Dedifferentiated amniotic fluid mesenchymal stem cell (primary cell): ENCODE data around the gene ANK3.

Experiments
- DNase-seq: peaks from one replicate; pipeline ENCODE4 v3.0.0-alpha.2; 2016; ENCODE audit errors: extremely low spot score

The ANK3 gene

DNA sequence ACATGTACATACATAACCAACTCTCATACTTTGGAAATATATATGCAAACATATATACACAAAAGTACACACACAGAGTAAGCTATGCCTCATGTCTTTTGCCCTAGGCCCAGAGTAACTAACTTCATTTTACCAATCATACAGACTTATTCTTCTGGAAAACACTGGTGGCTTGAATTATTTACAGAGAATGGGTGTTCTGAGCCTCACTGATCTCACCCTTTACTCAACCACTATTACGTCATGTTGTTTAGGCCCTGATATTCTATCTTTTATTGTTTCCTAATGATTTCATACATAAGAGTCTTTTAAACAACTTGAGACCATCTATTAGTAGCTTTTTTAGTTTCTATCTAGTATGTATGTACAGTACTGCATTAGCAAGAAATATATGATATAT is 43.0 kb downstream of the ANK3 start:
- DNase-seq: no peak

DNA sequence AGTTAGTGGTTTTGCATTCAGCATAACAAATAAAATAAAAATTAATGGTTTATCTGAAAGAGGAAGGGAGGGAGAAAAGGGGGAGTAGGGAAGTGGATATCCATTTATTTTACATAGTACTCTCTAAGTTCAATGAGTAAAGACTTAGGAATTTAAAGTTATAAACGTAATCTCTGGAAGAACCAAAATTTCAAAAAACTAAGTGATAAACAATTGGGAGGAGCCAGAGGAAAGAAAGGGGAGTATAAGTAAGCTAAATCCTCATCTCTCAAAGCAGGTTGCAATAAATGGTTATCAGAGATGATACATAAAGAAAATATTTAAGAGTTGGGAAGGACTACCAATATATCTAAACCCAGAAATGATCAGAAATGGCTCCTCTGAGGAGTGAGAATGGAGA is 46.4 kb downstream of the ANK3 start:
- no peak for DNase-seq

DNA sequence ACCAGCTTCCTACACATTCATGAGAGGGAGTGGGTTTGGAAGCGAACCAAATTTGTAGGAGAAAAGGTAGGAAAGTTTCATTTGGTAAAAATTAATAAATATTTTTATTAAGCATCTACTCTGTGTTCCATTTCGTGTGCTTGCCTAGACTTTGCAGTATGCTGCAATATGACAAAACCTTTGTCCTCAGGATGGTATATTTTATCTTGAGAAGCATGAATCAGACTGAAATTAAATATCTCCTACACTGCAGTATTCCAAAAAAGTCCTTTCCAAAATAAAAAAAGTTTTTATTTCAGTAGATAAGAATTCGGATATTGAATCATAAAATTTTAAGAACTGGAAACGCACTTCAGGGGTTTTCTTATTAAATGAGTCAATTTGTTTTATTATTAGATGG is 47.7 kb downstream of the ANK3 start:
- DNase-seq: no peak

DNA sequence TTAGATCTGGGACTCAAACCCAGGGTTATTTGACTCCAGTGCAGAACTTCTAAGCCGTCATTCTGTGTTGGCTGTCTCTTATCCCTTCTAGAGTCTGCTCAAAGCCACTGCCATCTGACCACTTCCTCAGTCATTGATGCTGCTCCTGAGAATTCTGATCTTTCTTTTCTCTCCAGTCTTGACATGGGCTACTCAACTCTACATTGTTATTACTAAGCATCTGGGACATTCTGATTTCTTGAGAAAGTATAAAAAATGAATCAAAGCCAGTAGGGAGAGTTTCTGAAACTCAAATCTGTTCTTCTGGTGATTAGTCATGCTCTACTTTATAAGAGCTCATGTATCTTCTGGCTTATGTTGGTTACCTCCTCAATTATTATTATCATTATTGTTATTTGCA is 48.7 kb downstream of the ANK3 start:
- no peak for DNase-seq

DNA sequence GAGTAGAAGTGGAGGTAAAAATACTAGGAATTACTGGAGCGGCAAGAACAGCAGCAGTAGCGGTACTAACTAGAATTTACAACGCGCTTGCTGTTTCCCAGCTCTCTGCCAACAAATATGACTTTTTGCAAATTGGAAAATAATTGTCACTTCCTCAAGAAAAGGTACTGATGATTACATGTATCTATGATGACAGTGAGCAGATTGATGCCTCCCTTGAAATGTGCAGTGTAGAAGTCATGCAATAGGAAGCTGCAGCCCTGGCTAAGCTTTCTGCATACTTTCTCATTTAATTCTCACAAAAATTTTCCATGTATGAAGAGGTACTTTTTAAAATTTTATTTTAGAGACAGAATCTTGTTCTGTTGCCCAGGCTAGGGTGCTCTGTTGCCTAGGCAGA is 49.9 kb downstream of the ANK3 start:
- DNase-seq: no peak

DNA sequence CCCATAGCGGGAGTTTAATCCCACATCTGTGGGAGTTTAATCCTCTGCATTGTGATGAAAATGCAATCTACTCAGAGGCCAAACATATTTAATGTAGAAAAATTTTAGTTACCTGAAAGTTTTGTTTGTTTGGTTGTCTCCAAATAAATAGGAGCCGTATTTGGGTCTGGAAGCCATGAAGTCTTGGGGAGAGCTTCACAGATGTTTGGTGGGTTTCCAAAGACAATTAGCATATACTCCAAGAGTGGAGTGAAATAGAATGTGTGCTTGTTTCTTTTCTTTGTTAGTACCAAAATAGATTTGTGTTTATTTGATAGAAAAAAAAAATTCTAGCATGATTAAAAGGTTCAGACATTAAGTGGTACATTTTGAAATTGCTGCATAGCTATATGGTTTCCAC is 50.9 kb downstream of the ANK3 start:
- DNase-seq: no peak

DNA sequence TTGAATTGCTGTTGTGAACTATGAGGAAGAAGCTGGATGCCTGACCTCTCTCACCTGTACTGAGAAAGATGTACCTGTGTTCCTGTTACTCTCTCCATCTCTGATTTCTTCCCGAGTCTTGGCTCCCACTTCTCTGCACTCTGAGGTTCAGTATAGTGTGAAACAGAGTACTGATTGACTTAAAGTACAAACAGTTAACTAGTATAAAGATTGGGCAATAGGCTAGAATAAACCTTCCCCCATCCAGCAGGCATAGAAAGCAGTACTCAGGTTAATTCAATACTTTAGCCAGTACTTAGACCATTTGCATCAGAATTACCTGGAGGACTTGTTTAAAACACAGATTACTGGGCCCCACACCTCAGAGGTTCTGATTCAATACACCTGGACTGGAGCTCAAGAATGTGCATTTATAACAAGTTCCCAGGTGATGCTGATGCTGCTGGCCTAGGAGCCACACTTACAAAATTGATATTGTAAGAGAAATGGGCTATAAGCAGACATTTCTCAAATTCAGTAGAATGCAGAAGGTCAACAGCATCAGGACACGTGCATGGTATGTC is 51.6 kb downstream of the ANK3 start:
- DNase-seq: no peak

DNA sequence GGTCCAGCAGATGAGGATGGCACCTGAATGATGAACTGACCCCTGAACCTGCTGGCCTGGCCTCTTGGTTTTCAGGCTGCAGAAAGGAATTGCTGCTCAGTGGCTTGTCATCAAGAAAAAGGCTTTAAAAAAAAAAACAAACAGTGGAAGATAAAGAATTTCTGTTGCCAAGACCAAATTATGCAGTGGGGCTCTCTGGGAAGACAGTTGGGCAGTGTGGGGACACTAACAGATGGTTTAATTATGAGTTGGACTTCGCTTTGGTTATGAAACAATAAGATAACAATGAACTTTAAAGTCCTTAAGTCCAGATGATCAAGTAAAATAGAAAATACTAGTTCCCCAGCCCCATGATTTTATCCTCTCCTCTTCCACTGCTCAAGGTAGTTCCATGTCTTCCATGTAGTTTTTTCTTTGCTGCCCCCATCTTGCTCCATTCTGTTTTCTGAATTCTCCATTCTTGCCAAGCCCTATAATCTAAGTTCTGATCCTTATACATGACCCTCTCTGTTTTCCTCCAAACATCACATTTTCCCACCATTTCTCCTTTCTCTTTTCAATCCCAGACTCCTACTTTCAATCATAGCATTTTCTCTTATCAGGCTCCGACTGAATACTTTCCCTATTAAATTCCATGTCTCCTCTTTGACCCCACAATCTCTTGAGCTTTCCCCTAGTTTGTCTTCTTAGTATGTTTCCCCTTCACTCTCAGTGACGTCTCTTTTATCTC is 52.6 kb downstream of the ANK3 start:
- DNase-seq: no peak

DNA sequence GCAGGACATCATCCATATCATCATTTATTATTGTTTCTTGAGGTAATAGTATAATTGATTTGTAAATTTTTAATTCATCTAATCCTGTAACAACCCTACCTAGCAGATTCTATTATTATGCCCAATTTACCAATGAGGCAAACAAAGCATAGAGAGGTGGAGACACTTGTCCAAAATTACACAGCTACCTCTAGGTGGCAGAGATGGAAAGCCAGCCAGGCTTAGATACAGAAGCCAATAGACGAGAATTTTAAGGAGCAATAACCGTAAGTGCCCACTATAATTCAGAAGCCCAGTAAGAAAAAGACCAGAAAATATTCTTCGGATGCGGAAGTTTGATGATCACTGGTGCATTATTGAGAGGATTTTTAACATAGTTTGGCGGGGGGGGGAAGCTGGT is 54.0 kb downstream of the ANK3 start:
- no peak for DNase-seq

DNA sequence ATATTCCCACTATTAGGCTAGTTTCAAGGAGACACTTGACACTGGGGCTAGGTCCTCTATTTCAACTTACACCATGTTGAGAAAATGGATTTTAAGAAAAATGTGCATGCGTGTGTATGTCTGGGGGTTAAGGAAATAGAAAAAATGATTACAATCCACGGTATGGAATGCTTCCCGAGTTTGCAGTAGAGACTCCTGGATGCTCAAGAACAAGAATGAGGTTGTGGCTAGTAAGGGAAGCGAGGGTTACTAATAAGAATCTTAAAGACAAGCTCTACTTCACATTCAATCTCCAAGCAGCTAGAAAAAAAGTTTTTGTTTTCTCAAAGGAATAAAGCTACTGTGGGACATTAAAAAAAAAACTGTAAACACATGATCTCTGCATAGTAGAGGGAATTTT is 54.7 kb downstream of the ANK3 start:
- peak; percentile 29 for DNase-seq

DNA sequence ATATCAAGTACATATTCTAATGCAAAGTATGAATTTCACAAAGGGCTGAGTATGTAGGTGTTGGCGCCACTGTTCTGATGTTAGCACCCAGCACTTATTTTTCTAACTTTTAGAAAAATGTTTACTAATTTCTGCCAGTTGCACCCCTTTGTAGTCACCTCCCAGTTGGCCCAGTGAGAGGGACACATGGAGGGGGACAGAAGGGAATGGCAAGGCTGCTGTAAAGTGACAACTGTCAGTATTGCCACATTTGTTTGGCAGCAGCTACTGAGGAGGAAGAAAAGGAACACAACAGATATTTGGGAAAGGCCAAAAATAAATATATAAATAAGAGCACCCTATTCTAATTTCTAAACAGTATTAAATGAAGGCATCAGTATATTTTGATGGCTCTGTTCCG is 57.3 kb downstream of the ANK3 start:
- DNase-seq: no peak

DNA sequence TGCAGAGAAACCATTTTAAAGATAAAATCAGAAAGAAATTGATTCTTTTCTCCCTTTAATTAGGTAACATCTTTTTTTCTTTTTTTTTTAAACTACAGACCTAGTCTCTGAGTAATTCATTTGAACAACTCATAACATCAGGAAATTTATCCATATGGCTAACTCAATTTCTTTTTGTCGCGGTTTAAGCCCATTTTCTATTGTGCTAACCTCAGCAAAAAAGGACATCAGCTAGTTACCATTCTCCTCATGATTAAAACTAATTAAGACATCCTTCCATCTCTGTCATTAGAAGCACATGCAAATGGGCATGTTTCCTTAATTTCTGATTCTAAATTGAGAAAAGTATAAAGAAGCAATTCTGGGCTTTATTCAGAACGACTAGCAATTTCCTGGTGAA is 57.8 kb downstream of the ANK3 start:
- no peak for DNase-seq

DNA sequence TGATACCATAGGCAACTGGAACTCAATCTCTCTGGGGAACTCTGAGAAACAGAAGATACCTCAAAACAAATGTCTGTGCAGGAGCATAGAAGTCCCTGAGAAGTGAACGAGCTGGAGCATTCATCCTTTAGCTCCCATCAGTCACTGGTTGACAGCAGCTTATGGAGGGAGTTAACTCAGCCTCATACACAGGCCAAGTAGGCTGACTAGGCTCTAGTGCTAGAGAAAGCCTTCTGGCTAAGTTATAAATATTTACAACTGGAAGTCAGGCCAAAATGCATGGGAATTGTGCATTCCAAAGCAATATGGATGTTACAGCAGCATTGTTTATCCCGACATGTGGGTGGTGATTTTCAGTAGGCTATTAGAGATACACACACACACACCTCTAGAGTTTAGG is 66.5 kb downstream of the ANK3 start:
- DNase-seq: no peak

DNA sequence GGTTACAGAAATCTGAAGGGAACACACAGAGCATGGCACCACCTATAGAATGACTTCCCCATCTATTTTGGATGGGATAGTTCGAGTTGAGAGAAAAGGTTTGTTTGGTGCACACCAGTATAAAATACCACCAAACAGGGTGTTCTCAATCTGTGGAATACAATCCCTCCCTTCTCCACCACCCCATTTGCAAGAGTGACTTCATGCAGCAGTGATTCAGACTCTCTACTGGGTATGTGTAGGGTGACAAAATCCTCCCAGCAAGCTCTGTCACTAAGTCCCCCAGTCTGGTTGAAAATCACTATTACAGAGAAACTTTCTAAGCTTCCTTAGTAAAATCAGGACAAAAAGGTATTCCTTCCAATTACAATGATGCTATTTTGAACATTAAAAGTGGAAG is 69.0 kb downstream of the ANK3 start:
- DNase-seq: no peak

DNA sequence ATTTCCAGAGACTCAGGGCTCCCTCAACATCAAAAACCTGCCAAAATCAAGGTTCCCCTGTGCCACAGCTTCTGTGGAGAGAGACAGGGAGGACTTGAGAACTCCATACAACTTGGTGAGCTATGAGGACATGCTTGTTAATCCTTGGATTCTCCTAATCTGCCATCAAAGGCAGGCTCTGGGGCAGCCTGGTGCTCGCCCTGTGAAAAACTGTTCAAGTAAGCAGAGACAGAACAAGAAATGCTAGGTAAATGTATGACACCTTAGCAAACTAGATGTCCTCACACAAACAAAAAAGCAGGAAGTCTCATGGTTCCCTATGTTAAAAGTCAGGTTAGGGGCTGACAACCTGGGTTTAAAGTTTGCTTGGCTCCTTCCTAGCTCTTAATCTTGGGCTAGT is 73.6 kb downstream of the ANK3 start:
- DNase-seq: no peak

DNA sequence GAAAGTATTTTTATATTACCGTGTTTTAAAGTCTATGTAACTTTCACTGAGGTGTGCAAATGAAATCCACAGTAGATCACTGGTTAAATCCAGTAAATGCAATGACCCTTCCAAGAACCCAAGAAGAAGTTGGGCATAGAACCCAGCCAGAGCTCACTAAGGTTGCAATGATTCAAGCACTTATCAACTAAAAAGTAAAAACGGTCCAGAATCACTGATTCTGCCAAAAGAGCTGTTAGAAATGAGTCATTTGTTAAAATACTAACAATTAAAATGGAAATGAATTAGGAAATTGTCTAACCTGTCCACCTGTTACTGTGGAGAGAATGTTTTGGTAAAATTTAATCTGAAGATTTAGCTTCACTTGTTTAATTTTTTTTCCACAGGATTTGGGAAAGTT is 74.4 kb downstream of the ANK3 start:
- DNase-seq: no peak

DNA sequence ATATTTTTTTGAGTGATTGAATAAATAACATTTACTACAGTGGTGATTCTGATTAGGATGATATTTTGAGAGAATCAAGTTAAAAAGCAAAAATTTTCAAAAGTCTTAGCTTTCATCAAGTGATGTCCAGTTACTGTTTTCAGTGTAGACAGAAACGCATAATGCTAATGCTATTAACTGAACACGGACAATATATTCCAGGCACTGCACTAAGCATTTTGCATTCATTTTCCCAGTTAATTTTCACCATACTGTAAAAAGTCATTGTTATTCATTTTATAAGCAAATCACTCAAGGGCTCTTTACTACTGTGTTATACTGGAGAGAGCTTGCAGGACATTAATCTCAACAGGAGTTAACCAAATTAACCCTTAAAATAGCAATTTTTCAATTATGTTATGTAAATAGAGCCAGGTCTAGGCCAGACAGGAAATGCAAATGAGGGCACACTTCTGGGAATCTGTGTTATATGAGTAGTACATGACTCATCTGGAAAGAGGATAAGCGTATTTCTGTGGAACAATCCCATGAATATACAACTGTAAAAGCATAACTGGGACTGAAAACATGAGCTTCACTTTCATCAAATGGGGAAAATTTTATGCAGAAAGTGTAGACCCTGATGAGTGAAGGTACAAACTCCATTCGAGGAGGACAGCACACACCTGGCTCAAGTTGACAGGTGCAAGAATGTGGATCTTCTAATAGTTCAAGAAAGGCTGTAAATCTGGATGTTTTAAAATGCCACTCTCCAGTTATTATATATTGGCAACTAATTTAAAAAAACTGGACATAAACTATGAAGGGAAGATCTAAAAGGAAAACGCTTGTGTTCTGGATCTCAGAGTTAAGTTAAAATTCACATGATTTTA is 75.4 kb downstream of the ANK3 start:
- DNase-seq: peak; percentile 53

DNA sequence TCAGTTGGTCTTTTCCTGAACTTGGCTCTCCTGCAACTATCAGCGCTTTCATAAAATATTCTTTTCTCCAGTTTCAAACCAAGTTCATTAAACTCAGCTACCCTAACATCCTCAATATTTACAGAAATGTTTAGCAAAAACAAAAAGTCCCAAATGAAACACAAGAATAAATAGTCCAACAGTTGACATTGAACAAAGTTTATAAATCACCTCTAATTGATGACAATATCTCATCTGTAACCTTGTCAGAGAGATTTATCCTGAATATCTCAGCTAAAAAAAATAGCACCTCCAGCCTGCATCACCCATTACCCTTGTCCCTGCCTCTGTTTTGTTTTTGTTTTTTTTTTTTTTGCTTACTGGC is 76.1 kb downstream of the ANK3 start:
- DNase-seq: no peak

DNA sequence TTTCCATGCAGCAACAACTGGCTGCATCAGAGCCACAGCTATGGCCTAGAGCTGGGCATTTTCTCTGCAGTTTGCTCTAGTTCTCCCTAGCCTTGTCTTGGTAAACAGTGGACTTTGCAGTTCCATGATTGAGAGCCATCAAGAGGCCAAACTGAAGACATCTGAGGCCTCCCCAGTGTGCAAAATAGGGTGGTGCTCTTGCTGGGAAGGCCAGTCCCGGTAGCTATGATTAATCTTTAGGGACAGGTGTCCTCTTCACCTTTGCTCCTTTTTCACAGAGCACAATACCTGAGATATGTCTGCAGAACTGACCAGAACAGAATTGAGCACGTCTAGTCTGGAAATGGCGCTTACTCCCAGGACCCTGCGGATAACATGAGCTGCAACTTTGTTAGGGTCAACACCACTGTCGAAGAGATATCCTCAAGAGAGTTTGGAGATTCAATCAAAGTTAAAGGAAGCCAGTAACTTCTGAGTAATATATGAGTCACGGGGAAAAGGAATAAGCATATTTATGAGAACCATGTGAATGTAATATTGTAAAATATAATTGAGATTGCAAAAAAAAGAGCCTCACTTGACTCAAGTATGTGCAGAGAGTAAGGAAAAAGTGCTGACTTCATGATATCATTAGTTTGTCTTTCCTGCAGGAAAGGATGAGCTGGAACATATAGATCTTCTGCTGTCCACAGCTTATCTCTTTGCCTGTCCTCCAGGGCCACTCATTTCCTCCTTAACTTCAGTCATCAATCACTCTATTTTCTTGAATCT is 76.7 kb downstream of the ANK3 start:
- DNase-seq: peak; percentile 38

DNA sequence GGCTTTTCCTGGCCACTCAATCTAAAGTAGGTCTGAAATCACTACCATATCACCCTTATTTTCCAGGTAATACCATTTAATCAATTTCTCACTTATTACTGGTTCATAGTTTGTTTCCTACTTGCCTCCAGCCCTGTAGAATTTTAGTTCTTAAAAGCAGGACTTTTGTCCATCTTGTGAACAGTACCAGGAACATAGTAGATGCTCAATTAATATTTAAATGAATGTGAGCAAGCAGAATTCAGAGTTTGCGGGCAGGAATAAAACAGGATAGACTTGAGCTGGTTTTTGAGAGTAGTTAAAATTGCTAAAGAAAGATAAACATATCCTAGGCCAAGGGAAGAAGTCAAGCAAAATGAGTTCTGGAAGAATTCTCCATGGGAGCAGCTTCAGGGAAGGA is 77.9 kb downstream of the ANK3 start:
- DNase-seq: no peak

DNA sequence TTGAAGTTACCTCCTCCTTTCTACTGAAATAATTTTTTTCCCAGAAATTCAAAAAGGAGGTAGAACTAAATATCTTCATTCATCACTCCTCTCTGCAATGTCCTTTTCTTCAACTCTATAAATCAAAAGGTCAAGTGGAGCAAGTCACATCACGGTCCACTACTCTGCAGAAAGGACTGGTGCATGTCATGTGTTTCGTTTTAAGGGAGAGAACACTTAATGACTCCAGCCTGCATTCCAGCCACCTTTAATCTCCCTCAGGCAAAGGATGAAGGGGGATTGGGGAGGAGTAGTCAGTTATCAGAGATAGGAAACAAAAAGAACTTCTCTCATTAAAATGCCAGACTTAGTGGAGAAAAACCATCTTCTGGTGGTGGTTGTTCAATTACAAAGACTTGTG is 78.9 kb downstream of the ANK3 start:
- DNase-seq: no peak

DNA sequence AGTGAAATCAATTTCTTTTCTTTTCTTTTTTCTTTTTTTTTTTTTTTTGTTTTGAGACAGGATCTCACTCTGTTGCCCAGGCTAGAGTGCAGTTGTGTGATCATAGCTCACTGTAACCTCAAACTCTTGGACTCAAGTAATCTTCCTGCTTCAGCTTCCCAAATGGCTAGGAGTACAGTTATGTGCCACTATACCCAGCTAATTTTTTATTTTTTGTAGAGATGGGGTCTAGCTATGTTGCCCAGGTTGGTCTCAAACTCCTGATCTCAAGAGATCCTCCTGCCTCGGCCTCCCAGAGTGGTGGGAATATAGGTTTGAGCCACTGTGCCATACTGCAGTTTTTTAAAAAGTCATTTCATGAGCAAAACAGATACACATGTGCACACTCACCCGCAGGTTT is 79.8 kb downstream of the ANK3 start:
- no peak for DNase-seq
